Heart left ventricle (tissue), 13 donors: Measurements from ENCODE around the gene ANO4.

Source experiments
- POLR2A ChIP-seq, 2 donors: fragments of 450-650 bp; IDR thresholded peaks; one replicate each; pipeline ENCODE4 v1.6.1; 2017; ENCODE audit warnings: antibody characterized with exemption in 2 of 2, mild to moderate bottlenecking in 2 of 2, moderate library complexity in 2 of 2
- TF ChIP-seq, protein P1 (sequence below), 12 donors: fragments of 200-600 bp; sonication (generic) in 4 of 12; IDR thresholded peaks; one replicate each; pipeline versions ENCODE4 v1.5.0 to v1.8.0; 2018 to 2022; ENCODE audit warnings: antibody characterized with exemption in 12 of 12, mild to moderate bottlenecking in 5 of 12
- donor health status: ischemic (EF 13 %, LVEDD 7.1; RV severe dilation, severe dysfunction).
- donor health status: DM: no; HTN: yes; CAD: no.
- donor health status: DM: no; HTN: no; CAD: no.
- donor health status: ischemic (EF 25% LVEDD 6.9; RV normal size, moderate dysfunction).
- donor health status: ischemic (EF 25% LVEDD 5.7; RV mildly dilated, moderate dysfunction).
- donor health status: ischemic (EF 35%, LVEDD 5.7; RV mildly dilated, moderate dysfunction).
- donor health status: nonischemic (EF 11% LVEDD 7.7; RV severe dilation, severe dysfunction).
- donor health status: DM: yes; HTN: yes; CAD: no.
- donor health status: PGD.
- donor health status: ischemic (EF 29% LVEDD 5.4; RV normal size, mild dysfunction).
- donor health status: nonischemic (EF 23%, LVEDD 6.1; RV moderate dilation, normal function).

DNA sequence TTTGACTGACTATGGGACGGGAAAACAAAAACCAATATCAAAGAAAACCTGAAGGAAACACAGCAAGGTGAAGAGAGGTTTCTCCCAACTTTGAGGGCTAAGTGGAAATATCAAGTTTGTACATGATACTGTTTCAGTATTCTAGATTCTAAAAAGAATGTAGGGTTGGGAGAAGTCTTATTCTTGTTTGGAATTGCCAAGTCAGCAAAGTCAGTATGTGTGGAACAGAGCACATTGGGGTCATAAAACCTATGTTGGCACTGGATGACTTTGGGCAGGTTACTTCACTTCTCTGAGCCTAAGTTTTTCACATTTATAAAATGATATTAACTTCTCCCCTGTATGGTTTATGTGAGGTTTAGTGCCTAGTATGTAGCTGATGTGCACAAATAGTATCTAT lies 182.2 kb downstream of the ANO4 start:
- TF ChIP-seq, protein P1, sequence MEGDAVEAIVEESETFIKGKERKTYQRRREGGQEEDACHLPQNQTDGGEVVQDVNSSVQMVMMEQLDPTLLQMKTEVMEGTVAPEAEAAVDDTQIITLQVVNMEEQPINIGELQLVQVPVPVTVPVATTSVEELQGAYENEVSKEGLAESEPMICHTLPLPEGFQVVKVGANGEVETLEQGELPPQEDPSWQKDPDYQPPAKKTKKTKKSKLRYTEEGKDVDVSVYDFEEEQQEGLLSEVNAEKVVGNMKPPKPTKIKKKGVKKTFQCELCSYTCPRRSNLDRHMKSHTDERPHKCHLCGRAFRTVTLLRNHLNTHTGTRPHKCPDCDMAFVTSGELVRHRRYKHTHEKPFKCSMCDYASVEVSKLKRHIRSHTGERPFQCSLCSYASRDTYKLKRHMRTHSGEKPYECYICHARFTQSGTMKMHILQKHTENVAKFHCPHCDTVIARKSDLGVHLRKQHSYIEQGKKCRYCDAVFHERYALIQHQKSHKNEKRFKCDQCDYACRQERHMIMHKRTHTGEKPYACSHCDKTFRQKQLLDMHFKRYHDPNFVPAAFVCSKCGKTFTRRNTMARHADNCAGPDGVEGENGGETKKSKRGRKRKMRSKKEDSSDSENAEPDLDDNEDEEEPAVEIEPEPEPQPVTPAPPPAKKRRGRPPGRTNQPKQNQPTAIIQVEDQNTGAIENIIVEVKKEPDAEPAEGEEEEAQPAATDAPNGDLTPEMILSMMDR (IDR thresholded peaks at IDR 0.05) = no peak
- TF ChIP-seq POLR2A (IDR thresholded peaks at IDR 0.05) = no peak
